Upper lobe of left lung (tissue), 4 donors: ENCODE data around the gene RASGRF1.

Experiments
- CTCF ChIP-seq, 6 experiments: fragments of 450-650 bp in 4 of 6; fragments of 200-600 bp in 2 of 6; sonication (generic) in 2 of 6; IDR thresholded peaks; one replicate each; pipeline ENCODE4 v1.5.1; 2016 to 2019; ENCODE audit warnings: antibody characterized with exemption in 6 of 6
- EP300 ChIP-seq, 4 donors: sonication (generic); formaldehyde crosslinking; IDR thresholded peaks; one replicate each; pipeline ENCODE4 v1.5.1; 2017; ENCODE audit warnings: antibody characterized with exemption in 4 of 4, control low read depth in 2 of 4
- POLR2AphosphoS5 ChIP-seq, 2 donors: sonication (generic); formaldehyde crosslinking; IDR thresholded peaks; one replicate each; pipeline ENCODE4 v1.5.1; 2017; ENCODE audit warnings: antibody characterized with exemption in 2 of 2

- TF ChIP-seq CTCF (IDR thresholded peaks at IDR 0.05) (no peak), POLR2AphosphoS5 (IDR thresholded peaks at IDR 0.05) (no peak), EP300 (IDR thresholded peaks at IDR 0.05) (no peak)
These were observed 111.9 kb downstream of the RASGRF1 start for GRCh38 chr15:78978601-78979179.
